HG03103 (cell line): ENCODE data around the gene FRMD3.

Experiments used
- ATAC-seq: cut with Tn5 transposase; IDR thresholded peaks from one replicate; pipeline ENCODE4 v1.9.1; 2021; ENCODE audit warnings: low read depth; ENCODE audit not compliant: unreplicated experiment

Gene FRMD3

GRCh38 chr9:83538172-83538889, at the start of gene FRMD3:
Gene FRMD3 (minus strand): TSS chr9:83538401. CDS start chr9:83538231, 170 bp downstream.
- ATAC-seq = peak; percentile 81

- ATAC-seq = no peak
These were observed 46.8 kb upstream of the FRMD3 start for GRCh38 chr9:83584995-83585394.

- ATAC-seq = peak; percentile 67
These were observed 45.2 kb upstream of the FRMD3 start for GRCh38 chr9:83583151-83584014.

- ATAC-seq = no peak
These were observed 43.8 kb upstream of the FRMD3 start for GRCh38 chr9:83582029-83582428.

GRCh38 chr9:83574482-83574881, 36.3 kb upstream of the FRMD3 start:
- ATAC-seq = no peak

GRCh38 chr9:83572524-83572923, 34.3 kb upstream of the FRMD3 start:
- no peak for ATAC-seq

- ATAC-seq = no peak
These were observed 32.2 kb upstream of the FRMD3 start for GRCh38 chr9:83570359-83570758.

- ATAC-seq = peak; percentile 63
These were observed 31.1 kb upstream of the FRMD3 start for GRCh38 chr9:83569326-83569725.

GRCh38 chr9:83563360-83563759, 25.2 kb upstream of the FRMD3 start:
- ATAC-seq = no peak

GRCh38 chr9:83560169-83560826, 22.1 kb upstream of the FRMD3 start:
- ATAC-seq = no peak

- no peak for ATAC-seq
These were observed 19.6 kb upstream of the FRMD3 start for GRCh38 chr9:83557771-83558170.

- ATAC-seq = no peak
These were observed 19.1 kb upstream of the FRMD3 start for GRCh38 chr9:83557317-83557716.

- no peak for ATAC-seq
These were observed 16.1 kb upstream of the FRMD3 start for GRCh38 chr9:83554278-83554677.

- peak; percentile 88 for ATAC-seq
These were observed 5.9 kb upstream of the FRMD3 start for GRCh38 chr9:83544002-83544698.

- ATAC-seq = no peak
These were observed 663 bp upstream of the FRMD3 start for GRCh38 chr9:83538890-83539238.

- ATAC-seq = no peak
These were observed 650 bp downstream of the FRMD3 start for GRCh38 chr9:83537331-83538171.

GRCh38 chr9:83536332-83536731, 1.9 kb downstream of the FRMD3 start:
- ATAC-seq = no peak

GRCh38 chr9:83535736-83536135, 2.5 kb downstream of the FRMD3 start:
- no peak for ATAC-seq

- ATAC-seq = no peak
These were observed 4.9 kb downstream of the FRMD3 start for GRCh38 chr9:83533296-83533695.

GRCh38 chr9:83526901-83527300, 11.3 kb downstream of the FRMD3 start:
- no peak for ATAC-seq
